Measurements from ENCODE around the gene NR1H2. TPM values are rescaled to one million over a fixed set of nuclear protein-coding genes. Genes with fewer than 3 reads are reported as not detected.

Gene NR1H2
- total and polyA plus RNA-seq, 10 of the 15 experiments (the other 5 are each of a cell fraction or from before 2014, with no cell fraction given), result 0.05 to 54.2 (median 35.1) TPM

DNA sequence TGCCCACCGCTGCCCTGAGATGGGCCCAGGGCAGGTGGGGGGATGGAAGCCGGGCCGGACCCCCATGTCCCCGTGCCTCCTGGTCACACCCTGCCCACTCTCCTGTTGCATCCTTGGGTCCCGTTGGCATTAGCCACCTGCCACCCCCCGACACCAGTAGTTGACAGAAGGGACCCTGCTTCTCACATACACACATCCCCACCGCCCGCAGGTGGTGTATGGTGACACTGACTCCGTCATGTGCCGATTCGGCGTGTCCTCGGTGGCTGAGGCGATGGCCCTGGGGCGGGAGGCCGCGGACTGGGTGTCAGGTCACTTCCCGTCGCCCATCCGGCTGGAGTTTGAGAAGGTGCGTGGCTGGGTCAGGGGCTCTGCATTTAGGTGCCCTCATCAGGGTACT, 37.3 kb downstream of the NR1H2 start (continued):
- TF ChIP-seq BCLAF1 (IDR thresholded peaks at IDR 0.05), result no peak
- TF ChIP-seq NR2C1 (IDR thresholded peaks at IDR 0.05), result no peak
- no peak for TF ChIP-seq DPF2 (IDR thresholded peaks at IDR 0.05)
- no peak for TF ChIP-seq MTA3 (IDR thresholded peaks at IDR 0.05; ENCODE audit: borderline replicate concordance, low read length)

DNA sequence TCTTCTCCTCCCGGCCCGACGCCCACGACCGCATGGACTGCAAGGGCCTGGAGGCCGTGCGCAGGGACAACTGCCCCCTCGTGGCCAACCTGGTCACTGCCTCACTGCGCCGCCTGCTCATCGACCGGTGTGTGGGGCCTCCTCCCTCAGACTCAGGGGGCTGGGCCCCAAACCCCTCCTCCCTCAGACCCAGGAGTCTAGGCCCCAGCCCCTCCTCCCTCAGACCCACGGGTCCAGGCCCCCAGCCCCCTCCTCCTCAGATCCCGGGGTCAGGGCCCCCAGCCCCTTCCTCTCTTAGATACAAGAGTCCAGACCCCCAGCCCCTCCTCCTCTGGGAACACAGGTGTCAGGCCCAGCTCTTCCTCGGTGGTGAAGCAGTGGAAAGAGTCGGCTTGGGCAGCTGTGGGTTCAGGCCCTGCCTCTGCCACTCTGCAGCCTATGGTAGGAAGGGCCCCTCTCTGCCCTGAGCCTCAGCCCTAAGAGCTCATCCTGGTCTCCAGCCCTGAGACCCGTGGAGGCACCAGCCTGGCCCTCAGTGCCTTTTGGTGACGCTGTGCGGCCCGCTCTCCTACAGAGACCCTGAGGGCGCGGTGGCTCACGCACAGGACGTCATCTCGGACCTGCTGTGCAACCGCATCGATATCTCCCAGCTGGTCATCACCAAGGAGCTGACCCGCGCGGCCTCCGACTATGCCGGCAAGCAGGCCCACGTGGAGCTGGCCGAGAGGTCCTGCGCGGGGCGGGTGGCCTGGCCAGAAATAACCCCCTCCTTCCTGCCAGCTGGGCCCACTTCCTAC, 38.8 kb downstream of the NR1H2 start:
- Histone ChIP-seq H3K4me2 (ENCODE audit: control insufficient read depth, insufficient read depth) (peak overlapping the region; percentile 88), H2AFZ (ENCODE audit: control insufficient read depth, low read depth, low read length) (peak overlapping the region; percentile 24), H3K4me1 (ENCODE audit: control insufficient read depth, insufficient read depth, low read length) (peaks cover 35% of the 10 kb centered on the region), H3K79me2 (ENCODE audit: control insufficient read depth, insufficient read depth, low read length) (peaks cover 16% of the 10 kb centered on the region), H4K20me1 (ENCODE audit: control insufficient read depth, insufficient read depth) (no peaks in the 10 kb centered on the region), H3K36me3 (ENCODE audit: control insufficient read depth in 2 of 2, insufficient read depth in 2 of 2, low read length in 1 of 2) (peaks cover 2 to 9% of the 10 kb centered on the region in 2 experiments; a peak in 2 of 4 replicates), H3K27me3 (replicated peaks in 1 of 2; ENCODE audit: control insufficient read depth in 2 of 2, insufficient read depth in 2 of 2, low read length in 1 of 2) (no peaks in the 10 kb centered on the region), H3K4me3 (peak overlapping the region; percentile 22), H3K27ac (ENCODE audit: control insufficient read depth, insufficient read depth) (peak overlapping the region; percentile 95), H3K9ac (ENCODE audit: control insufficient read depth, insufficient read depth, low read length) (peak overlapping the region; percentile 61), H3K9me3 (replicated peaks; ENCODE audit: control insufficient read depth, insufficient read depth, low read length) (no peaks in the 10 kb centered on the region)
- RAD21 ChIA-PET (ENCODE audit: unreplicated experiment), result interaction anchor here (0.7 to 1.9 kb wide), 14 partner anchors 14 to 86 kb away, joined by 3 to 18 read pairs (median 4); partner anchors contain the start of genes KCNC3 and POLD1
- WGBS (ENCODE audit: insufficient coverage, insufficient replicate concordance, low lambda C conversion rate, missing lambda C conversion rate), result 1% methylated on average over 35 of the region's 37 CpGs
- FAIRE-seq, result peak; percentile 69
- SMC1A ChIA-PET (ENCODE audit: uncharacterized antibody, unreplicated experiment), result interaction anchor here (0.6 to 1.9 kb wide), 7 partner anchors 46 to 389 kb away, joined by 3 to 15 read pairs (median 4); no protein-coding TSS in a partner anchor
- POLR2A ChIA-PET, result interaction anchor here (0.6 to 4.8 kb wide), 7 partner anchors 14 to 150 kb away, joined by 3 to 26 read pairs (median 9); partner anchors contain the start of gene POLD1
- in situ Hi-C loops (cut with MboI) (no loop called here), intact Hi-C loops (cut with micrococcal nuclease; ENCODE audit: unreplicated experiment) (loop anchor here (2.0 kb wide), 2 partner anchors 30 to 58 kb away; partner anchors contain the start of gene POLD1)
- ATAC-seq, result peak; percentile 68
- TSS peak; percentile 94 for BruUV-seq (replicated peaks)
- CTCF ChIA-PET, result interaction anchor here (0.6 to 4.2 kb wide), 18 partner anchors 9 to 681 kb away, joined by 3 to 30 read pairs (median 5); partner anchors contain the start of genes NAPSA and NR1H2
- DNase-seq (ENCODE audit: low read depth, low spot score), result no peak
- TF ChIP-seq IKZF1 (conservative IDR thresholded peaks at IDR 0.05) (peak; percentile 41; the same call in 1 of the 2 replicates), NR2F1 (conservative IDR thresholded peaks at IDR 0.05) (no peak), HDAC2 (IDR thresholded peaks at IDR 0.05) (no peak), STAT1 (conservative IDR thresholded peaks at IDR 0.05) (no peak), TCF7 (IDR thresholded peaks at IDR 0.05; ENCODE audit: borderline replicate concordance) (no peak), POU2F2 (IDR thresholded peaks at IDR 0.05; ENCODE audit: borderline replicate concordance, low read depth, low read length) (no peak; the same call in 2 of the 3 replicates), IKZF2 (IDR thresholded peaks at IDR 0.05) (peak in 1 of 2 experiments; percentile 17; a peak in 1 of 4 replicates), SRF (IDR thresholded peaks at IDR 0.05; ENCODE audit: low read depth in 2 of 2, low read length in 2 of 2) (no peak), TARDBP (IDR thresholded peaks at IDR 0.05; ENCODE audit: borderline replicate concordance) (no peak), RUNX3 (IDR thresholded peaks at IDR 0.05; ENCODE audit: low read length) (peak; percentile 47; the same call in 1 of the 2 replicates)
- TF ChIP-seq, protein P1, sequence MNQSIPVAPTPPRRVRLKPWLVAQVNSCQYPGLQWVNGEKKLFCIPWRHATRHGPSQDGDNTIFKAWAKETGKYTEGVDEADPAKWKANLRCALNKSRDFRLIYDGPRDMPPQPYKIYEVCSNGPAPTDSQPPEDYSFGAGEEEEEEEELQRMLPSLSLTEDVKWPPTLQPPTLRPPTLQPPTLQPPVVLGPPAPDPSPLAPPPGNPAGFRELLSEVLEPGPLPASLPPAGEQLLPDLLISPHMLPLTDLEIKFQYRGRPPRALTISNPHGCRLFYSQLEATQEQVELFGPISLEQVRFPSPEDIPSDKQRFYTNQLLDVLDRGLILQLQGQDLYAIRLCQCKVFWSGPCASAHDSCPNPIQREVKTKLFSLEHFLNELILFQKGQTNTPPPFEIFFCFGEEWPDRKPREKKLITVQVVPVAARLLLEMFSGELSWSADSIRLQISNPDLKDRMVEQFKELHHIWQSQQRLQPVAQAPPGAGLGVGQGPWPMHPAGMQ (IDR thresholded peaks at IDR 0.05; ENCODE audit: borderline replicate concordance), result no peak

Data from GM12878 (cell line).